Liver (tissue), 9 donors: ENCODE results near the gene ARAP2. TPM values are rescaled to one million over a fixed set of nuclear protein-coding genes. Genes with fewer than 3 reads are reported as not detected.

Experiments
- DNase-seq: peaks from one replicate; pipeline ENCODE4 v3.0.0-alpha.2; 2017; ENCODE audit warnings: low spot score
- H3K27ac ChIP-seq, 2 donors: one replicate each; pipeline ENCODE4 v1.7.0; 2013; ENCODE audit warnings: inconsistent platforms in 2 of 2, low read length in 2 of 2, control low read depth in 1 of 2, low read depth in 1 of 2, mild to moderate bottlenecking in 1 of 2
- H3K27me3 ChIP-seq, 4 donors: one replicate each; pipeline versions ENCODE4 v1.6.1 to v1.7.0; 2013; ENCODE audit warnings: low read length in 3 of 4, inconsistent platforms in 1 of 4, mild to moderate bottlenecking in 1 of 4, moderate library complexity in 1 of 4; ENCODE audit not compliant: control insufficient read depth in 4 of 4, insufficient read depth in 4 of 4
- H3K36me3 ChIP-seq, 4 donors: one replicate each; pipeline versions ENCODE4 v1.6.1 to v1.7.0; 2013; ENCODE audit warnings: low read length in 3 of 4, mild to moderate bottlenecking in 3 of 4, low read depth in 1 of 4, moderate library complexity in 1 of 4; ENCODE audit not compliant: control insufficient read depth in 4 of 4, insufficient read depth in 3 of 4
- H3K4me1 ChIP-seq, 4 donors: one replicate each; pipeline versions ENCODE4 v1.6.1 to v1.7.0; 2013; ENCODE audit warnings: low read length in 3 of 4, mild to moderate bottlenecking in 3 of 4, moderate library complexity in 1 of 4; ENCODE audit not compliant: control insufficient read depth in 4 of 4, insufficient read depth in 4 of 4
- H3K4me3 ChIP-seq, 3 donors: one replicate each; pipeline versions ENCODE4 v1.6.1 to v1.7.0; 2013; ENCODE audit warnings: low read length in 3 of 3, control low read depth in 1 of 3, low read depth in 1 of 3, mild to moderate bottlenecking in 1 of 3
- H3K9ac ChIP-seq, 2 donors: one replicate each; pipeline ENCODE4 v1.7.0; 2013; ENCODE audit warnings: low read length in 2 of 2, mild to moderate bottlenecking in 2 of 2, moderate library complexity in 2 of 2, control low read depth in 1 of 2, low read depth in 1 of 2
- H3K9me3 ChIP-seq, 4 donors: one replicate each; pipeline versions ENCODE4 v1.6.1 to v1.7.0; 2013; ENCODE audit warnings: low read length in 3 of 4; ENCODE audit not compliant: control insufficient read depth in 4 of 4
- EGR1 ChIP-seq, 2 donors: IDR thresholded peaks; 2 replicates each; pipeline ENCODE4 v1.6.1; 2016 to 2018; ENCODE audit warnings: antibody characterized with exemption in 2 of 2, low read depth in 2 of 2
- FOXA1 ChIP-seq: IDR thresholded peaks from 2 replicates; pipeline ENCODE4 v1.6.1; 2016; ENCODE audit warnings: antibody characterized with exemption
- FOXA2 ChIP-seq: IDR thresholded peaks from 2 replicates; pipeline ENCODE4 v1.6.1; 2016; ENCODE audit warnings: antibody characterized with exemption
- GABPA ChIP-seq, 2 donors: IDR thresholded peaks in 1 of 2; conservative IDR thresholded peaks in 1 of 2; 2 replicates each; pipeline ENCODE4 v1.6.1; 2016; ENCODE audit warnings: antibody characterized with exemption in 2 of 2, mild to moderate bottlenecking in 1 of 2, moderate library complexity in 1 of 2
- HNF4A ChIP-seq, 2 donors: conservative IDR thresholded peaks; 2 replicates each; pipeline ENCODE4 v1.6.1; 2016; ENCODE audit warnings: antibody characterized with exemption in 2 of 2, mild to moderate bottlenecking in 2 of 2
- HNF4G ChIP-seq: IDR thresholded peaks from 2 replicates; pipeline ENCODE4 v1.6.1; 2016; ENCODE audit warnings: antibody characterized with exemption
- JUND ChIP-seq, 2 donors: IDR thresholded peaks; 2 replicates each; pipeline ENCODE4 v1.6.1; 2016; ENCODE audit warnings: antibody characterized with exemption in 2 of 2
- NR2F2 ChIP-seq: IDR thresholded peaks from 2 replicates; pipeline ENCODE4 v1.6.1; 2016; ENCODE audit warnings: antibody characterized with exemption
- RAD21 ChIP-seq, 2 donors: IDR thresholded peaks; 2 replicates each; pipeline ENCODE4 v1.6.1; 2016; ENCODE audit warnings: antibody characterized with exemption in 2 of 2, mild to moderate bottlenecking in 2 of 2
- RXRA ChIP-seq, 2 donors: IDR thresholded peaks; 2 replicates each; pipeline ENCODE4 v1.6.1; 2017 to 2018; ENCODE audit warnings: antibody characterized with exemption in 2 of 2, mild to moderate bottlenecking in 1 of 2
- SP1 ChIP-seq: IDR thresholded peaks from 2 replicates; pipeline ENCODE4 v1.6.1; 2018; ENCODE audit warnings: antibody characterized with exemption, mild to moderate bottlenecking
- TAF1 ChIP-seq: conservative IDR thresholded peaks from 2 replicates; pipeline ENCODE4 v1.6.1; 2016; ENCODE audit warnings: antibody characterized with exemption, mild to moderate bottlenecking
- YY1 ChIP-seq: IDR thresholded peaks from 2 replicates; pipeline ENCODE4 v1.6.1; 2016; ENCODE audit warnings: antibody characterized with exemption, mild to moderate bottlenecking
- WGBS: extraction: QIAGEN DNeasy Blood & Tissue Kit; methylation state at CpG from one replicate; pipeline ENCODE4 v1.1.7; 2013; 5-methylcytosine and 5-hydroxymethylcytosine counted together
- polyA plus RNA-seq, 2 donors: library from polyadenylated mRNA; stranded (reverse) in 1 of 2; unstranded in 1 of 2; fragments of 200-250 nt in 1 of 2; fragments of >200 nt in 1 of 2; fragmentation: Nextera tagmentation in 1 of 2; extraction: Ambion mirVana in 1 of 2; gene quantifications; one replicate each; pipeline versions ENCODE4 v1.2.1 to v1.2.3, GENCODE V29; 2013 to 2015
- total RNA-seq, 2 donors: library from RNA; depleted of rRNA; stranded (reverse); fragments of >200 nt; gene quantifications; one replicate each; pipeline ENCODE4 v1.2.3, GENCODE V29; 2014
- TF ChIP-seq, protein P1 (sequence below): IDR thresholded peaks from 2 replicates; pipeline ENCODE4 v1.6.1; 2016; ENCODE audit warnings: antibody characterized with exemption, mild to moderate bottlenecking
- TF ChIP-seq, protein P2 (sequence below): IDR thresholded peaks from 2 replicates; pipeline ENCODE4 v1.6.1; 2016; ENCODE audit warnings: antibody characterized with exemption
- TF ChIP-seq, protein P3 (sequence below): IDR thresholded peaks from 2 replicates; pipeline ENCODE4 v1.6.1; 2016; ENCODE audit warnings: antibody characterized with exemption
- TF ChIP-seq, protein P4 (sequence below): fragments of 150-350 bp; IDR thresholded peaks from 2 replicates; pipeline ENCODE4 v1.5.1; 2017; ENCODE audit warnings: improper control_type of control experiment, low read depth, low read length; ENCODE audit not compliant: missing input control
- TF ChIP-seq, protein P5 (sequence below): IDR thresholded peaks from 2 replicates; pipeline ENCODE4 v1.6.1; 2016; ENCODE audit warnings: antibody characterized with exemption
- donor health status: healthy.
- donor health status: healthy.
- donor health status: healthy.
- donor health status: healthy.
- donor health status: healthy.

Gene ARAP2
- total and polyA plus RNA-seq, 4 donors, result 1.6 to 23.6 (median 5.4) TPM

DNA sequence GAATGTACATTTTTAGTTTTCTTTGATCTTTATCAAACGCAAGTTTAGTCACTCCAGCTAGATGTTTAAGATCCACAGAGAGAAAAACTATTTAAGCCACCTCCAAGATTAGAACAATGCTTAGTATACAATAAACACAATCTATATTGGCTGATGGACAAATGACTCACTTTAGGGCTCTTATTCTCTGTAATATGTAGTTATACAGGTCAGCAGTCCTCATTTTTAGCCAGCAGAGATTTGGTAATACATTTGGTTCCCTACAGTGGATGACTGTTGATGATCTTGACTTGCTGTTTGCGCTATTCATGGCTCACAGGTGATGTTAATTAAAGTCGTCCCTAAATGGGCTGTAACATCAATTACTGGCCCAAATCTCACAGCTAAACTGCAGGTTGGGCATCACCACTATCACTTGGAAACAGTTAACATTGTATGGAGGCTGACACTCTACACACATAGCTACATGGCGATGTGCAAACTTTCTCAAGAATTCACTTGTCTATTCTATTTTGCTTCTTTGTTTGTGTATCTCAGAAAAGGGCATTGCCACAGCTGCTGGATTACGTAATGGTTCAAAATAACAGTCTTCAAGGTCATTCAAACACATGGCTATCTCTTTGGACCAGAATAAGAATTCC, 25.3 kb upstream of the ARAP2 start:
- Histone ChIP-seq H3K4me1 (no peaks in the 10 kb centered on the region), H3K4me3 (no peak overlapping the region), H3K9me3 (no peaks in the 10 kb centered on the region), H3K9ac (no peak overlapping the region), H3K27ac (no peak overlapping the region), H3K27me3 (no peaks in the 10 kb centered on the region), H3K36me3 (no peaks in the 10 kb centered on the region)
- DNase-seq, result no peak
- no peak for TF ChIP-seq TAF1
- TF ChIP-seq, protein P1, sequence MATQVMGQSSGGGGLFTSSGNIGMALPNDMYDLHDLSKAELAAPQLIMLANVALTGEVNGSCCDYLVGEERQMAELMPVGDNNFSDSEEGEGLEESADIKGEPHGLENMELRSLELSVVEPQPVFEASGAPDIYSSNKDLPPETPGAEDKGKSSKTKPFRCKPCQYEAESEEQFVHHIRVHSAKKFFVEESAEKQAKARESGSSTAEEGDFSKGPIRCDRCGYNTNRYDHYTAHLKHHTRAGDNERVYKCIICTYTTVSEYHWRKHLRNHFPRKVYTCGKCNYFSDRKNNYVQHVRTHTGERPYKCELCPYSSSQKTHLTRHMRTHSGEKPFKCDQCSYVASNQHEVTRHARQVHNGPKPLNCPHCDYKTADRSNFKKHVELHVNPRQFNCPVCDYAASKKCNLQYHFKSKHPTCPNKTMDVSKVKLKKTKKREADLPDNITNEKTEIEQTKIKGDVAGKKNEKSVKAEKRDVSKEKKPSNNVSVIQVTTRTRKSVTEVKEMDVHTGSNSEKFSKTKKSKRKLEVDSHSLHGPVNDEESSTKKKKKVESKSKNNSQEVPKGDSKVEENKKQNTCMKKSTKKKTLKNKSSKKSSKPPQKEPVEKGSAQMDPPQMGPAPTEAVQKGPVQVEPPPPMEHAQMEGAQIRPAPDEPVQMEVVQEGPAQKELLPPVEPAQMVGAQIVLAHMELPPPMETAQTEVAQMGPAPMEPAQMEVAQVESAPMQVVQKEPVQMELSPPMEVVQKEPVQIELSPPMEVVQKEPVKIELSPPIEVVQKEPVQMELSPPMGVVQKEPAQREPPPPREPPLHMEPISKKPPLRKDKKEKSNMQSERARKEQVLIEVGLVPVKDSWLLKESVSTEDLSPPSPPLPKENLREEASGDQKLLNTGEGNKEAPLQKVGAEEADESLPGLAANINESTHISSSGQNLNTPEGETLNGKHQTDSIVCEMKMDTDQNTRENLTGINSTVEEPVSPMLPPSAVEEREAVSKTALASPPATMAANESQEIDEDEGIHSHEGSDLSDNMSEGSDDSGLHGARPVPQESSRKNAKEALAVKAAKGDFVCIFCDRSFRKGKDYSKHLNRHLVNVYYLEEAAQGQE, result no peak
- TF ChIP-seq, protein P2, sequence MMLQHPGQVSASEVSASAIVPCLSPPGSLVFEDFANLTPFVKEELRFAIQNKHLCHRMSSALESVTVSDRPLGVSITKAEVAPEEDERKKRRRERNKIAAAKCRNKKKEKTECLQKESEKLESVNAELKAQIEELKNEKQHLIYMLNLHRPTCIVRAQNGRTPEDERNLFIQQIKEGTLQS, result no peak
- TF ChIP-seq FOXA2, result no peak
- TF ChIP-seq GABPA (IDR thresholded peaks at IDR 0.05 in 1 of 2, conservative IDR thresholded peaks at IDR 0.05 in 1 of 2), result no peak
- no peak for TF ChIP-seq HNF4A (conservative IDR thresholded peaks at IDR 0.05)
- no peak for TF ChIP-seq EGR1 (IDR thresholded peaks at IDR 0.05; ENCODE audit: low read depth in 2 of 2)
- TF ChIP-seq RAD21 (IDR thresholded peaks at IDR 0.05), result no peak
- TF ChIP-seq, protein P3, sequence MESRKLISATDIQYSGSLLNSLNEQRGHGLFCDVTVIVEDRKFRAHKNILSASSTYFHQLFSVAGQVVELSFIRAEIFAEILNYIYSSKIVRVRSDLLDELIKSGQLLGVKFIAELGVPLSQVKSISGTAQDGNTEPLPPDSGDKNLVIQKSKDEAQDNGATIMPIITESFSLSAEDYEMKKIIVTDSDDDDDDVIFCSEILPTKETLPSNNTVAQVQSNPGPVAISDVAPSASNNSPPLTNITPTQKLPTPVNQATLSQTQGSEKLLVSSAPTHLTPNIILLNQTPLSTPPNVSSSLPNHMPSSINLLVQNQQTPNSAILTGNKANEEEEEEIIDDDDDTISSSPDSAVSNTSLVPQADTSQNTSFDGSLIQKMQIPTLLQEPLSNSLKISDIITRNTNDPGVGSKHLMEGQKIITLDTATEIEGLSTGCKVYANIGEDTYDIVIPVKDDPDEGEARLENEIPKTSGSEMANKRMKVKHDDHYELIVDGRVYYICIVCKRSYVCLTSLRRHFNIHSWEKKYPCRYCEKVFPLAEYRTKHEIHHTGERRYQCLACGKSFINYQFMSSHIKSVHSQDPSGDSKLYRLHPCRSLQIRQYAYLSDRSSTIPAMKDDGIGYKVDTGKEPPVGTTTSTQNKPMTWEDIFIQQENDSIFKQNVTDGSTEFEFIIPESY, result no peak
- no peak for TF ChIP-seq HNF4G
- no peak for TF ChIP-seq YY1
- TF ChIP-seq, protein P4, sequence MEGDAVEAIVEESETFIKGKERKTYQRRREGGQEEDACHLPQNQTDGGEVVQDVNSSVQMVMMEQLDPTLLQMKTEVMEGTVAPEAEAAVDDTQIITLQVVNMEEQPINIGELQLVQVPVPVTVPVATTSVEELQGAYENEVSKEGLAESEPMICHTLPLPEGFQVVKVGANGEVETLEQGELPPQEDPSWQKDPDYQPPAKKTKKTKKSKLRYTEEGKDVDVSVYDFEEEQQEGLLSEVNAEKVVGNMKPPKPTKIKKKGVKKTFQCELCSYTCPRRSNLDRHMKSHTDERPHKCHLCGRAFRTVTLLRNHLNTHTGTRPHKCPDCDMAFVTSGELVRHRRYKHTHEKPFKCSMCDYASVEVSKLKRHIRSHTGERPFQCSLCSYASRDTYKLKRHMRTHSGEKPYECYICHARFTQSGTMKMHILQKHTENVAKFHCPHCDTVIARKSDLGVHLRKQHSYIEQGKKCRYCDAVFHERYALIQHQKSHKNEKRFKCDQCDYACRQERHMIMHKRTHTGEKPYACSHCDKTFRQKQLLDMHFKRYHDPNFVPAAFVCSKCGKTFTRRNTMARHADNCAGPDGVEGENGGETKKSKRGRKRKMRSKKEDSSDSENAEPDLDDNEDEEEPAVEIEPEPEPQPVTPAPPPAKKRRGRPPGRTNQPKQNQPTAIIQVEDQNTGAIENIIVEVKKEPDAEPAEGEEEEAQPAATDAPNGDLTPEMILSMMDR, result no peak
- TF ChIP-seq RXRA (IDR thresholded peaks at IDR 0.05), result no peak
- TF ChIP-seq NR2F2, result no peak
- 80% methylated on average over 5 of the region's 5 CpGs for WGBS

DNA sequence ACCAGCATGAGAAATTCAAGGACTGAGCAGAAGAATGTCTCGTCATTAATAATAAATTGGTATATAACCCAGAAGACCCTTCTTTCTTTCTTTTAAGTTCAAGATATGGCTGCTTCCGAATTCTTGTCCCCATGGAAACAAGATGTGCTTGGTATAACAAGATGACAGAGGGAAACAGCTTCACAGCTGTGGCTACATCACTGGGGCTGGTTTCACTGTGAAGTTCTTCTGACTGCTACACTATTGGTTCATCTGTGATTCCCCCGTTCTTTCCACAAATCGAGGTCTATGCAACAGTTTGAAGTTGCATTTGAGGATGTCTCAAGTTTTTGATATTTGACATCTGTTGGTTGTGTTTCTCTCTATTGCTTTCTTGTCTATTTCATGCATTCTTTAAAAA, 24.8 kb upstream of the ARAP2 start:
- Histone ChIP-seq H3K9ac (no peak overlapping the region), H3K4me3 (no peak overlapping the region), H3K27ac (no peak overlapping the region), H3K27me3 (no peaks in the 10 kb centered on the region), H3K4me1 (no peaks in the 10 kb centered on the region), H3K9me3 (no peaks in the 10 kb centered on the region), H3K36me3 (no peaks in the 10 kb centered on the region)
- WGBS, result 82% methylated on average over 4 of the region's 4 CpGs
- no peak for DNase-seq
- TF ChIP-seq, protein P2, result no peak
- TF ChIP-seq FOXA1 (no peak), JUND (IDR thresholded peaks at IDR 0.05) (no peak), SP1 (no peak), GABPA (IDR thresholded peaks at IDR 0.05 in 1 of 2, conservative IDR thresholded peaks at IDR 0.05 in 1 of 2) (no peak), HNF4G (no peak), RXRA (IDR thresholded peaks at IDR 0.05) (no peak), YY1 (no peak), HNF4A (conservative IDR thresholded peaks at IDR 0.05) (no peak), TAF1 (no peak), FOXA2 (no peak), NR2F2 (no peak)
- TF ChIP-seq, protein P4, result no peak
- TF ChIP-seq, protein P5, sequence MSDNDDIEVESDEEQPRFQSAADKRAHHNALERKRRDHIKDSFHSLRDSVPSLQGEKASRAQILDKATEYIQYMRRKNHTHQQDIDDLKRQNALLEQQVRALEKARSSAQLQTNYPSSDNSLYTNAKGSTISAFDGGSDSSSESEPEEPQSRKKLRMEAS, result no peak
- TF ChIP-seq, protein P3, result no peak
